Measurements from ENCODE around the gene NCAPG2.

The NCAPG2 gene

DNA sequence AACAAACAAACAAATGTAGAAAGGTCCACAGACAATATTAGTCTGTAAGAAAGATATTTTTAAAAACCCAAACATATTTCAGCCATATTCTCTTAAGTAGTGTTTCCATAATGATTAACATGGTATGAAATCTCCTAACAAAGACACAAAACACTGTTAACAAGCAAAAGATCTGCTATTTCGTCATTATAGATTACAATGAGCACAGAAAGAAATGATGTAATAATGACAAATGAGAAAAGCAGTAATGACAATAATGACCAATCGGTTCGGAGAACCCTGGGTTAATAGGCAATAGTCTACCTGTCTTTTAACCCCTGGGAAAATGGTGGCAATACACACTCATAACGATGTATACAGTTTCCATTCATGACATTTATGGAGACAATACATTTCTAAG, 39.5 kb upstream of the NCAPG2 start:
- Histone ChIP-seq H3K27me3 (ENCODE audit: control insufficient read depth, insufficient read depth, low read length, poor library complexity, severe bottlenecking) (no peaks in the 10 kb centered on the region), H3K4me1 (ENCODE audit: control insufficient read depth, insufficient read depth, low read length) (no peaks in the 10 kb centered on the region), H3K4me3 (ENCODE audit: insufficient read depth, low read depth, low read length) (no peak overlapping the region), H3K9me3 (ENCODE audit: control insufficient read depth, low read length) (no peaks in the 10 kb centered on the region), H3K36me3 (ENCODE audit: control insufficient read depth, insufficient read depth, low read length) (peaks cover 13% of the 10 kb centered on the region), H3K27ac (ENCODE audit: insufficient read depth, low read depth, low read length, poor library complexity, severe bottlenecking) (no peak overlapping the region)
- WGBS, 2 experiments, result 95 to 99% methylated on average over 3 to 4 of the region's 4 CpGs

DNA sequence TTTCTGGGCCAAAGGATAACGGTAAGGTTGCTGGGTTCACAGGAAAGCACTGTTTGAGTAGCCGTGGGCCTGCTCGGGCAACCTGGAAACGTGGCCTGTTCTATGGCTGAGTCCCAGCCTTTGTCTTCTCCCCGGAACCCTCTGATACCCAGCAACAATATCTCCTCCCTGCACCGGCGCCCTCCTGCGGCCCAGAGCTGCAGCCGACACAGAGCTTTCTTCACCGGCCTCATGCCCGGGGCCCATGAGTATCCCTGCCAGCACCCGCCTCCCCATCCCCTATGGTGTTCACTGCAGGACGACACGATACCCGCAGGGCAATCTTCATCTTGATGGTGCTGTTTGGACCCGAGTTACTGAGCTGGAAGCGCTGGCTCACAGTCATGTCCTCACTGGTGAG, 38.6 kb upstream of the NCAPG2 start:
- Histone ChIP-seq H3K36me3 (ENCODE audit: control insufficient read depth, insufficient read depth, low read length) (peaks cover 13% of the 10 kb centered on the region), H3K4me3 (ENCODE audit: insufficient read depth, low read depth, low read length) (no peak overlapping the region), H3K27ac (ENCODE audit: insufficient read depth, low read depth, low read length, poor library complexity, severe bottlenecking) (no peak overlapping the region), H3K27me3 (ENCODE audit: control insufficient read depth, insufficient read depth, low read length, poor library complexity, severe bottlenecking) (no peaks in the 10 kb centered on the region), H3K9me3 (ENCODE audit: control insufficient read depth, low read length) (no peaks in the 10 kb centered on the region), H3K4me1 (ENCODE audit: control insufficient read depth, insufficient read depth, low read length) (no peaks in the 10 kb centered on the region)
- WGBS, 2 experiments, result 93 to 94% methylated on average over 17 of the region's 17 CpGs

- Histone ChIP-seq H3K4me3 (ENCODE audit: insufficient read depth, low read depth, low read length) (no peak overlapping the region), H3K9me3 (ENCODE audit: control insufficient read depth, low read length) (no peaks in the 10 kb centered on the region), H3K27ac (ENCODE audit: insufficient read depth, low read depth, low read length, poor library complexity, severe bottlenecking) (no peak overlapping the region), H3K27me3 (ENCODE audit: control insufficient read depth, insufficient read depth, low read length, poor library complexity, severe bottlenecking) (no peaks in the 10 kb centered on the region), H3K36me3 (ENCODE audit: control insufficient read depth, insufficient read depth, low read length) (peaks cover 16% of the 10 kb centered on the region), H3K4me1 (ENCODE audit: control insufficient read depth, insufficient read depth, low read length) (no peaks in the 10 kb centered on the region)
- 96% methylated on average over 19 of the region's 19 CpGs for whole genome bisulfite sequencing, 2 experiments
These were observed 37.6 kb upstream of the NCAPG2 start for GRCh38 chr7:158742065-158742821.

- H3K9me3 ChIP-seq (ENCODE audit: control insufficient read depth, low read length), result no peaks in the 10 kb centered on the region
- no peaks in the 10 kb centered on the region for H3K27me3 ChIP-seq (ENCODE audit: control insufficient read depth, insufficient read depth, low read length, poor library complexity, severe bottlenecking)
- H3K36me3 ChIP-seq (ENCODE audit: control insufficient read depth, insufficient read depth, low read length), result peaks cover 19% of the 10 kb centered on the region
- H3K4me3 ChIP-seq (ENCODE audit: insufficient read depth, low read depth, low read length), result no peak overlapping the region
- 94 to 96% methylated on average over 14 of the region's 14 CpGs for WGBS, 2 experiments
- no peaks in the 10 kb centered on the region for H3K4me1 ChIP-seq (ENCODE audit: control insufficient read depth, insufficient read depth, low read length)
- H3K27ac ChIP-seq (ENCODE audit: insufficient read depth, low read depth, low read length, poor library complexity, severe bottlenecking), result no peak overlapping the region
These were observed 36.7 kb upstream of the NCAPG2 start for GRCh38 chr7:158741294-158741666.

DNA sequence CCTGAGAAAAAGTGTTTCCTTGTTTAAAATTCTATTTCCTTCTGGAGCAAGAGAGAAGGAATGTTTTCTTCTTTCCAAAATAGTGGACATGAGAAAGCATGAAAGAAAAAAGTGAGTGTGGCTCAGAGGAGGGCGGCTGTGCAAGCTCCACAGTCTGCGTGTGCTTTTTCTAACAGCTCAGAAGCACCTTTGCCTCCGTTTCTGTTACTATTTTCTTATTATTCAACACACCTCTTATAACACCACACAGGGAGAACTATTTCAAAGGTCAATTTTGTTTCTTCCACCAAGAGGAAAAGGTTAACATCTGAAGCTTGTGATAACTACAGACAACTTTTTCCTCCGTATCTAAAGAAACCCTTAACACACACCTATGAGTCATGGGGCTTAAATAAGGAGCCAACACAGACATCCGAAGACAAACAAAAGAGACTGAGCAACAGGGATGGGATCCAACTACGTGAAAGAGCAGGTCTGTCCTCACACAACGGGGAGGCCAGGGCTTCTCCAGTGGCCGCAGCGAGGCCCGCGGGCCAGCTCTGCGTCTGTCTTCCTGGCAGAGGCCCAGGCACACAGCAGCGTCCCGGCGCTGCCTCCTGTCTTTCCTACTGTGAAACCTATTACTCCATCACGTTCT, 36.2 kb upstream of the NCAPG2 start:
- H3K36me3 ChIP-seq (ENCODE audit: control insufficient read depth, insufficient read depth, low read length), result peaks cover 19% of the 10 kb centered on the region
- WGBS, 2 experiments, result 90 to 92% methylated on average over 16 of the region's 16 CpGs
- no peak overlapping the region for H3K4me3 ChIP-seq (ENCODE audit: insufficient read depth, low read depth, low read length)
- no peaks in the 10 kb centered on the region for H3K27me3 ChIP-seq (ENCODE audit: control insufficient read depth, insufficient read depth, low read length, poor library complexity, severe bottlenecking)
- no peaks in the 10 kb centered on the region for H3K9me3 ChIP-seq (ENCODE audit: control insufficient read depth, low read length)
- H3K4me1 ChIP-seq (ENCODE audit: control insufficient read depth, insufficient read depth, low read length), result no peaks in the 10 kb centered on the region
- no peak overlapping the region for H3K27ac ChIP-seq (ENCODE audit: insufficient read depth, low read depth, low read length, poor library complexity, severe bottlenecking)

DNA sequence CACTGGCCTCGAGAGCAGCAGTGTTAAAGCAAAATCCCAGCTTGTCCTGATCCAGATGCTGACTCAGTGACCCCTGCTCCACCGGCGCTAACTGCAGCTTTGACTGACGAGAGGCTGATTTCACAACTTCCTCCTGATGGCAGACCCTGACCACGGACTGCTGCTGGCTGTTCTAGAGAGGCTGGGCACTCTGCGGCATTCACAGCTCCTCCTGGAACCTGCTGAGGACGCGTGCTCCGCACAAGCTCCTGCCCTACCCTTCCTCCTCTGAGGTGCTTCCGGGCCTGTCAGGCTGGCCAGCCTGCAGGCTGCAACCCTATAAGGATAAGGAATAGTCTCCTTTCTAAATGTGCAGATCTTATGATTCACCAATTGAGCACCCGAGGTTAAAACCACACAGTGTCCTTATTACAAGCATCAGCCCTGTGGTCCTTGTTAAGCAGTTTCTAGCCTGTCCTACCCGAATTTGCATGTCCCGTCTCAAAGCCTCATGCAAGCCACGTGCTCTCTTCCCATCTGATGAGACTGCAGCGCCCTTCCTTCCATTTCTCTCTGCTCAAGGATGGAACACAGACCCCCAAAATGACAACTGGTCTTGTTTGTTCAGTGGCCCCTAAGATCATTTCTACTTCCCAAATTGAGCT, 35.5 kb upstream of the NCAPG2 start:
- Histone ChIP-seq H3K27ac (ENCODE audit: insufficient read depth, low read depth, low read length, poor library complexity, severe bottlenecking) (no peak overlapping the region), H3K36me3 (ENCODE audit: control insufficient read depth, insufficient read depth, low read length) (peaks cover 19% of the 10 kb centered on the region)
- 87% methylated on average over 15 of the region's 15 CpGs for WGBS, 2 experiments

DNA sequence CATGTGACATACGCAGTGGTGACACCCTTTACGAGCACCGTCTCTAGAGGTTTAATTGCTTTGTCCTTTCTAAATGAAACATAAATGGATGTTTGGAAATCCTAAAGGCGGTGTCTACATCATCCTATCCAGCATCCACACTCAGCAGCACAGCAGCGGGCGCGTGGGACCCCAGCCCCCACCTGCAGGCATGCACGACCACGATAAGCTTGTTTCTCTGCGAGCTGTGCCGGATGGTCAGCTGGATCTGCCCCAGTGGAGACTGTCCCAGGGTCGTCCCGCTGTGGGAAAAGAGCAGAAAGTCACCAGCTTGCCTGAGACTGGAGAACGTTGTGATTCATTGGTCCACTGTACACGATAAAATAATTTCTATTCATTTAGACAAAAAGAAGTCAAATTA, 34.2 kb upstream of the NCAPG2 start:
- Histone ChIP-seq H3K27me3 (ENCODE audit: control insufficient read depth, insufficient read depth, low read length, poor library complexity, severe bottlenecking) (no peaks in the 10 kb centered on the region), H3K4me3 (ENCODE audit: insufficient read depth, low read depth, low read length) (no peak overlapping the region), H3K9me3 (ENCODE audit: control insufficient read depth, low read length) (no peaks in the 10 kb centered on the region), H3K4me1 (ENCODE audit: control insufficient read depth, insufficient read depth, low read length) (no peaks in the 10 kb centered on the region), H3K27ac (ENCODE audit: insufficient read depth, low read depth, low read length, poor library complexity, severe bottlenecking) (no peak overlapping the region), H3K36me3 (ENCODE audit: control insufficient read depth, insufficient read depth, low read length) (peaks cover 16% of the 10 kb centered on the region)
- WGBS, 2 experiments, result 96% methylated on average over 15 of the region's 15 CpGs

More for the DNA sequence above, 35.5 kb upstream of the NCAPG2 start:
- Histone ChIP-seq H3K27me3 (ENCODE audit: control insufficient read depth, insufficient read depth, low read length, poor library complexity, severe bottlenecking) (no peaks in the 10 kb centered on the region), H3K4me1 (ENCODE audit: control insufficient read depth, insufficient read depth, low read length) (no peaks in the 10 kb centered on the region), H3K9me3 (ENCODE audit: control insufficient read depth, low read length) (no peaks in the 10 kb centered on the region), H3K4me3 (ENCODE audit: insufficient read depth, low read depth, low read length) (no peak overlapping the region)

DNA sequence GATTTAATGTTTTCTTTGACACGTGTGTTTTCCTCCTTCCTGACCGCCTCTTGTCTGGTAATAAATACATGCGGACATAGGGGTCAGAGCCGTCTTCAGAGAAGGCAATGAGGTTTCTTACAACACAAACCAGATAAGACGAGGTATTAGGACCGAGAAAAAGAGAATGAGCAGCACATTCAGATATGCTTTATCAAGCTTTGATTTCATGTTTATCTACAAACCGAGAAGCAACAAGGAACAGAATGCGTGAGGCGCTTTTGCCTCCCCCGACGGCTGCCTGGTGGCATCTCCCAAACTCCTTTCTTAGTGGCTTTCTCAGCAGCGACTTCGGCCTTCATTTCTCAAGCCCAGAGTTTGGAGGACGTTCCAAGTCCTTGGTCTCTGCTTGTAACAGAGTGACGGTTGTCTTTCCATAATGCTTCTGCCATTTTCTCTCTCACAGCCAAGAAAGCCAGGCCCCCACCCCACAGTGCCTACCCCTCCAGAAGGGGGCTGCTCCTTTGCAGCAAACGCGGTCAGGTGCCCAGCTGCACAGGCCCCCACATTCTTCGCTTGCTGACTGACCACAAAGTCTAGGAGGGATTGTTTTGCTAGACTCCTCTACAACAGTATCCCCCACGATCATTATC, 32.6 kb upstream of the NCAPG2 start:
- Histone ChIP-seq H3K36me3 (ENCODE audit: control insufficient read depth, insufficient read depth, low read length) (peaks cover 12% of the 10 kb centered on the region), H3K4me3 (ENCODE audit: insufficient read depth, low read depth, low read length) (no peak overlapping the region), H3K9me3 (ENCODE audit: control insufficient read depth, low read length) (no peaks in the 10 kb centered on the region), H3K27ac (ENCODE audit: insufficient read depth, low read depth, low read length, poor library complexity, severe bottlenecking) (no peak overlapping the region), H3K27me3 (ENCODE audit: control insufficient read depth, insufficient read depth, low read length, poor library complexity, severe bottlenecking) (no peaks in the 10 kb centered on the region), H3K4me1 (ENCODE audit: control insufficient read depth, insufficient read depth, low read length) (no peaks in the 10 kb centered on the region)
- WGBS, 2 experiments, result 96% methylated on average over 19 of the region's 19 CpGs

- Histone ChIP-seq H3K27me3 (ENCODE audit: control insufficient read depth, insufficient read depth, low read length, poor library complexity, severe bottlenecking) (no peaks in the 10 kb centered on the region), H3K9me3 (ENCODE audit: control insufficient read depth, low read length) (no peaks in the 10 kb centered on the region), H3K36me3 (ENCODE audit: control insufficient read depth, insufficient read depth, low read length) (peaks cover 12% of the 10 kb centered on the region), H3K4me3 (ENCODE audit: insufficient read depth, low read depth, low read length) (no peak overlapping the region), H3K4me1 (ENCODE audit: control insufficient read depth, insufficient read depth, low read length) (no peaks in the 10 kb centered on the region), H3K27ac (ENCODE audit: insufficient read depth, low read depth, low read length, poor library complexity, severe bottlenecking) (no peak overlapping the region)
- WGBS, 2 experiments, result 94 to 95% methylated on average over 12 of the region's 12 CpGs
These were observed 31.3 kb upstream of the NCAPG2 start for GRCh38 chr7:158735935-158736334.

DNA sequence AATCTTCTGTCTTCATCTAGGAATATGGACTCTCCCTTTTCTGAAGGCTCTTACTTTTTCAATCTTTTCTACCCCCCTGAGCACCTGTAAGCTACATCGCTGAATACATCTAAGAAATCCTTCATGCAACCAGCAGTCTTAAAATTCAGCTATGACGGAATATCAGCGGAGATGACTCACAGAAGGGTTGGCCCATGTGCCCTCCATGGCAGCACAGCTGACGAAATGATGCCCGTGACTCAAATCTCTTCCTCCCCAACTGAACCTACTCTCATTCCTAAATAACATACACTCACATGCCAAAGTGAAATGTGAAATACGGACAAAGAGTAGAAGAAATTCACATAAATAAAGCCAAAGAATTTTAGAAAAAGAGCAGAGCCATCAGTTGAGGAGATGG, 30.3 kb upstream of the NCAPG2 start:
- no peaks in the 10 kb centered on the region for H3K4me1 ChIP-seq (ENCODE audit: control insufficient read depth, insufficient read depth, low read length)
- WGBS, 2 experiments, result 94 to 97% methylated on average over 5 to 6 of the region's 6 CpGs
- no peaks in the 10 kb centered on the region for H3K27me3 ChIP-seq (ENCODE audit: control insufficient read depth, insufficient read depth, low read length, poor library complexity, severe bottlenecking)
- H3K27ac ChIP-seq (ENCODE audit: insufficient read depth, low read depth, low read length, poor library complexity, severe bottlenecking), result no peak overlapping the region
- no peak overlapping the region for H3K4me3 ChIP-seq (ENCODE audit: insufficient read depth, low read depth, low read length)
- no peaks in the 10 kb centered on the region for H3K9me3 ChIP-seq (ENCODE audit: control insufficient read depth, low read length)
- H3K36me3 ChIP-seq (ENCODE audit: control insufficient read depth, insufficient read depth, low read length), result peaks cover 9% of the 10 kb centered on the region
